Transverse colon (tissue), 4 donors: ENCODE measurements around the gene TMEM143. TPM values are rescaled to one million over a fixed set of nuclear protein-coding genes. Genes with fewer than 3 reads are reported as not detected.

ENCODE experiments used
- DNase-seq: peaks from one replicate; pipeline ENCODE4 v3.0.0-alpha.2; 2019
- H3K27ac ChIP-seq, 4 donors: fragments of 200-600 bp; sonication (generic); 2 replicates each; pipeline ENCODE4 v1.5.1; 2016 to 2018; ENCODE audit warnings: inconsistent platforms in 4 of 4
- H3K27me3 ChIP-seq: fragments of 200-600 bp; sonication (generic); 2 replicates; pipeline ENCODE4 v1.5.1; 2017; ENCODE audit warnings: inconsistent platforms
- H3K36me3 ChIP-seq, 4 donors: fragments of 200-600 bp; sonication (generic); 2 replicates each; pipeline ENCODE4 v1.5.1; 2017 to 2019; ENCODE audit warnings: inconsistent platforms in 4 of 4
- H3K4me1 ChIP-seq, 4 donors: fragments of 200-600 bp; sonication (generic); 2 replicates each; pipeline ENCODE4 v1.5.1; 2017 to 2020; ENCODE audit warnings: inconsistent platforms in 4 of 4
- H3K4me3 ChIP-seq, 4 donors: fragments of 200-600 bp; sonication (generic); 1 replicate in 1 of 4; 2 replicates in 3 of 4; pipeline versions ENCODE4 v1.5.1 to v1.6.1; 2017 to 2019; ENCODE audit warnings: inconsistent platforms in 4 of 4
- H3K9me3 ChIP-seq, 2 donors: fragments of 200-600 bp; sonication (generic); 2 replicates each; pipeline ENCODE4 v1.5.1; 2017 to 2019; ENCODE audit warnings: inconsistent platforms in 2 of 2
- CTCF ChIP-seq, 5 experiments: fragments of 200-600 bp in 3 of 5; fragments of 450-650 bp in 2 of 5; sonication (generic) in 3 of 5; IDR thresholded peaks; 1 replicate in 2 of 5; 2 replicates in 3 of 5; pipeline ENCODE4 v1.5.1; 2016 to 2017; ENCODE audit warnings: antibody characterized with exemption in 5 of 5, inconsistent platforms in 3 of 5, mild to moderate bottlenecking in 2 of 5, moderate library complexity in 1 of 5
- EP300 ChIP-seq: sonication (generic); formaldehyde crosslinking; IDR thresholded peaks from one replicate; pipeline ENCODE4 v1.6.1; 2017; ENCODE audit warnings: antibody characterized with exemption, low read depth
- POLR2A ChIP-seq: fragments of 450-650 bp; IDR thresholded peaks from one replicate; pipeline ENCODE4 v1.6.1; 2016; ENCODE audit warnings: antibody characterized with exemption, mild to moderate bottlenecking, moderate library complexity
- POLR2AphosphoS5 ChIP-seq, 3 donors: sonication (generic); formaldehyde crosslinking; IDR thresholded peaks; one replicate each; pipeline ENCODE4 v1.6.1; 2016; ENCODE audit warnings: antibody characterized with exemption in 3 of 3
- WGBS, 2 donors: methylation state at CpG; one replicate each; pipeline ENCODE4 v1.1.5; 2018; ENCODE audit warnings: low coverage in 1 of 2; 5-methylcytosine and 5-hydroxymethylcytosine counted together
- in situ Hi-C, 4 donors: fragments of 200-750 bp; cut with MboI; loops; one replicate each; pipeline versions ENCODE4 v1.15.0 to v1.15.1; 2017; ENCODE audit warnings: low sequenced_read_pairs in 3 of 4, low pct_ligation_motif_present in 1 of 4, low pct_unique_long_range_greater_than_20kb in 1 of 4
- intact Hi-C: fragments of 100-400 bp; cut with DNase I; formaldehyde crosslinking; loops from one replicate; pipeline ENCODE4 v1.15.1; 2023; ENCODE audit warnings: low total_unique reads
- total RNA-seq, 4 donors: library from RNA; depleted of rRNA; stranded (reverse); fragments of >200 nt; gene quantifications; one replicate each; pipeline ENCODE4 v1.1.0, GENCODE V29; 2016

Gene TMEM143
- total RNA-seq, 4 donors from 2014 or later = 9.1 to 27.7 (median 15.2) TPM

GRCh38 chr19:48401287-48401686 lies 37.5 kb upstream of the TMEM143 start:
- no peak overlapping the region for H3K4me3 ChIP-seq
- DNase-seq = no peak
- H3K36me3 ChIP-seq = no peaks in the 10 kb centered on the region
- in situ Hi-C loops (no loop called here), intact Hi-C loops (no loop called here)
- WGBS, 2 donors = 73 to 77% methylated on average over 5 of the region's 5 CpGs
- H3K27ac ChIP-seq = no peak overlapping the region
- H3K9me3 ChIP-seq = no peaks in the 10 kb centered on the region
- no peak for TF ChIP-seq POLR2A
- H3K27me3 ChIP-seq = peaks cover 29% of the 10 kb centered on the region
- H3K4me1 ChIP-seq = peaks cover 4 to 16% (median 11%) of the 10 kb centered on the region in 4 donors

GRCh38 chr19:48400018-48400742 lies 36.4 kb upstream of the TMEM143 start:
- Histone ChIP-seq H3K4me3 (peak overlapping the region in 1 of 4 donors; percentile 7), H3K27me3 (peaks cover 30% of the 10 kb centered on the region), H3K36me3 (no peaks in the 10 kb centered on the region), H3K9me3 (no peaks in the 10 kb centered on the region), H3K4me1 (peaks cover 4 to 16% (median 11%) of the 10 kb centered on the region in 4 donors), H3K27ac (peak overlapping the region in 3 of 4 donors; percentile 14 to 56 (median 34))
- no peak for TF ChIP-seq POLR2A
- TF ChIP-seq POLR2AphosphoS5 (IDR thresholded peaks at IDR 0.05) = no peak
- TF ChIP-seq EP300 = no peak
- TF ChIP-seq CTCF (IDR thresholded peaks at IDR 0.05) = no peak
- intact Hi-C loops (no loop called here), in situ Hi-C loops (no loop called here)
- WGBS, 2 donors = 38 to 86% methylated on average over 1 to 14 of the region's 14 CpGs
- DNase-seq = peak; percentile 60

- H3K4me1 ChIP-seq = peaks cover 4 to 28% (median 24%) of the 10 kb centered on the region in 4 donors
- WGBS, 2 donors = 18% methylated on average over 30 of the region's 104 CpGs; no CpG with 5 or more reads in 1 of the 2 donors
- no peaks in the 10 kb centered on the region for H3K36me3 ChIP-seq
- no peaks in the 10 kb centered on the region for H3K9me3 ChIP-seq
- intact Hi-C loops (no loop called here), in situ Hi-C loops (no loop called here)
- peak; percentile 88 for DNase-seq
- no peak for TF ChIP-seq CTCF (IDR thresholded peaks at IDR 0.05)
- TF ChIP-seq POLR2AphosphoS5 (IDR thresholded peaks at IDR 0.05) = peak in 2 of 3 donors; percentile 43 to 68
- TF ChIP-seq POLR2A = no peak
- TF ChIP-seq EP300 = no peak
- H3K27ac ChIP-seq = peak overlapping the region; percentile 24 to 52 (median 37)
- peak overlapping the region in 3 of 4 donors; percentile 23 to 49 (median 39) for H3K4me3 ChIP-seq
- peaks cover 46% of the 10 kb centered on the region for H3K27me3 ChIP-seq
Measured at GRCh38 chr19:48398375-48399235, 34.9 kb upstream of the TMEM143 start.

GRCh38 chr19:48398102-48398374 lies 34.3 kb upstream of the TMEM143 start:
- intact Hi-C loops (no loop called here), in situ Hi-C loops (no loop called here)
- Histone ChIP-seq H3K9me3 (no peaks in the 10 kb centered on the region), H3K27me3 (peaks cover 52% of the 10 kb centered on the region), H3K36me3 (no peaks in the 10 kb centered on the region), H3K4me3 (peak overlapping the region in 3 of 4 donors; percentile 23 to 49 (median 39)), H3K27ac (peak overlapping the region in 2 of 4 donors; percentile 26 to 34), H3K4me1 (peaks cover 4 to 34% (median 27%) of the 10 kb centered on the region in 4 donors)
- WGBS, 2 donors = 6% methylated on average over 17 of the region's 17 CpGs; no CpG with 5 or more reads in 1 of the 2 donors
- TF ChIP-seq EP300 = no peak
- TF ChIP-seq CTCF (IDR thresholded peaks at IDR 0.05) = no peak
- TF ChIP-seq POLR2A = no peak
- no peak for TF ChIP-seq POLR2AphosphoS5 (IDR thresholded peaks at IDR 0.05)
- no peak for DNase-seq
